ENCODE data around the gene DUSP9. TPM values are rescaled to one million over a fixed set of nuclear protein-coding genes. Genes with fewer than 3 reads are reported as not detected.

DUSP9 gene
- total RNA-seq, 1 donor from 2014 or later = 1.3 TPM

GRCh38 chrX:153667281-153667955 is 20.4 kb downstream of the DUSP9 start:
- FAIRE-seq (no peak), DNase-seq (ENCODE audit: low read depth) (no peak)
- no peak for TF ChIP-seq CTCF (IDR thresholded peaks at IDR 0.05; ENCODE audit: insufficient read depth, low read length, severe bottlenecking)
- no peaks in the 10 kb centered on the region for H3K36me3 ChIP-seq (ENCODE audit: control insufficient read depth, insufficient read depth, low read length)
- no peaks in the 10 kb centered on the region for H3K27me3 ChIP-seq (ENCODE audit: control insufficient read depth, insufficient read depth, low read length)
- peak overlapping the region; percentile 5 for H3K4me3 ChIP-seq (ENCODE audit: low read depth, low read length)

GRCh38 chrX:153667956-153668396 is 21.0 kb downstream of the DUSP9 start:
- peak; percentile 59 for DNase-seq (ENCODE audit: low read depth)
- Histone ChIP-seq H3K36me3 (ENCODE audit: control insufficient read depth, insufficient read depth, low read length) (no peaks in the 10 kb centered on the region), H3K4me3 (ENCODE audit: low read depth, low read length) (no peak overlapping the region), H3K27me3 (ENCODE audit: control insufficient read depth, insufficient read depth, low read length) (no peaks in the 10 kb centered on the region)
- peak; percentile 85 for TF ChIP-seq CTCF (IDR thresholded peaks at IDR 0.05; ENCODE audit: insufficient read depth, low read length, severe bottlenecking)
- no peak for FAIRE-seq

GRCh38 chrX:153668423-153669173 is 21.6 kb downstream of the DUSP9 start:
- TF ChIP-seq CTCF (IDR thresholded peaks at IDR 0.05; ENCODE audit: insufficient read depth, low read length, severe bottlenecking) = no peak
- FAIRE-seq (no peak), DNase-seq (ENCODE audit: low read depth) (no peak)
- Histone ChIP-seq H3K4me3 (ENCODE audit: low read depth, low read length) (no peak overlapping the region), H3K36me3 (ENCODE audit: control insufficient read depth, insufficient read depth, low read length) (no peaks in the 10 kb centered on the region), H3K27me3 (ENCODE audit: control insufficient read depth, insufficient read depth, low read length) (no peaks in the 10 kb centered on the region)

GRCh38 chrX:153669174-153669890 is 22.3 kb downstream of the DUSP9 start:
- FAIRE-seq (no peak), DNase-seq (ENCODE audit: low read depth) (no peak)
- no peak overlapping the region for H3K4me3 ChIP-seq (ENCODE audit: low read depth, low read length)
- H3K27me3 ChIP-seq (ENCODE audit: control insufficient read depth, insufficient read depth, low read length) = no peaks in the 10 kb centered on the region
- H3K36me3 ChIP-seq (ENCODE audit: control insufficient read depth, insufficient read depth, low read length) = no peaks in the 10 kb centered on the region
- peak; percentile 82 for TF ChIP-seq CTCF (IDR thresholded peaks at IDR 0.05; ENCODE audit: insufficient read depth, low read length, severe bottlenecking)

- Histone ChIP-seq H3K27me3 (ENCODE audit: control insufficient read depth, insufficient read depth, low read length) (no peaks in the 10 kb centered on the region), H3K4me3 (ENCODE audit: low read depth, low read length) (no peak overlapping the region), H3K36me3 (ENCODE audit: control insufficient read depth, insufficient read depth, low read length) (no peaks in the 10 kb centered on the region)
- DNase-seq (ENCODE audit: low read depth) (no peak), FAIRE-seq (no peak)
- TF ChIP-seq CTCF (IDR thresholded peaks at IDR 0.05; ENCODE audit: insufficient read depth, low read length, severe bottlenecking) = no peak
These were observed 23.1 kb downstream of the DUSP9 start for GRCh38 chrX:153669901-153670731.
